Left forelimb (tissue), 1 donor: ENCODE results near the gene RTTN.
"Not testable (repeated sequence)": the region's sequence is repeated elsewhere in the genome, so short reads cannot be mapped to it uniquely, and the experiment has no call there.

Experiments used
- DNase-seq: peaks from one replicate; pipeline ENCODE4 v3.0.0-alpha.2; 2018; ENCODE audit warnings: low spot score

RTTN gene

GRCh38 chr18:69980982-69981804 is 224.3 kb downstream of the RTTN start:
- DNase-seq = no peak

DNA sequence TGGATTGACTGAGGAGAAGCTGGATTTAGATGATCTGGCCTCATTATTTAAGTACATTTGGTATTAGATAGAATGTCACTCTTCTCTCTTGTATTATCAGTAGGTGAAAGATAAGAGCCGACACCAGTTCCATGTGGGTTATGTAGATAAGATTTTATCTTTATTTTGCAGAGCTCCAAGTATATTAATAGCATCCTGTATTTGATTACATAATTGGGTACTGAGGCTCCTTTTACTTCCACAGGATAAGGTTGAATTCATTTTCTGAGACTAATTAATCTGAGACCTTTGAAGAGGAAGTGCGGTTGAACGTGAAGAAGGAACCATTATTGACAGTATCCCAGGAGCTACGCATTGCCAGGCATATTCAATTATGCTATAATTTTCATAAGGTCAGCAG is 225.0 kb downstream of the RTTN start:
- no peak for DNase-seq

DNA sequence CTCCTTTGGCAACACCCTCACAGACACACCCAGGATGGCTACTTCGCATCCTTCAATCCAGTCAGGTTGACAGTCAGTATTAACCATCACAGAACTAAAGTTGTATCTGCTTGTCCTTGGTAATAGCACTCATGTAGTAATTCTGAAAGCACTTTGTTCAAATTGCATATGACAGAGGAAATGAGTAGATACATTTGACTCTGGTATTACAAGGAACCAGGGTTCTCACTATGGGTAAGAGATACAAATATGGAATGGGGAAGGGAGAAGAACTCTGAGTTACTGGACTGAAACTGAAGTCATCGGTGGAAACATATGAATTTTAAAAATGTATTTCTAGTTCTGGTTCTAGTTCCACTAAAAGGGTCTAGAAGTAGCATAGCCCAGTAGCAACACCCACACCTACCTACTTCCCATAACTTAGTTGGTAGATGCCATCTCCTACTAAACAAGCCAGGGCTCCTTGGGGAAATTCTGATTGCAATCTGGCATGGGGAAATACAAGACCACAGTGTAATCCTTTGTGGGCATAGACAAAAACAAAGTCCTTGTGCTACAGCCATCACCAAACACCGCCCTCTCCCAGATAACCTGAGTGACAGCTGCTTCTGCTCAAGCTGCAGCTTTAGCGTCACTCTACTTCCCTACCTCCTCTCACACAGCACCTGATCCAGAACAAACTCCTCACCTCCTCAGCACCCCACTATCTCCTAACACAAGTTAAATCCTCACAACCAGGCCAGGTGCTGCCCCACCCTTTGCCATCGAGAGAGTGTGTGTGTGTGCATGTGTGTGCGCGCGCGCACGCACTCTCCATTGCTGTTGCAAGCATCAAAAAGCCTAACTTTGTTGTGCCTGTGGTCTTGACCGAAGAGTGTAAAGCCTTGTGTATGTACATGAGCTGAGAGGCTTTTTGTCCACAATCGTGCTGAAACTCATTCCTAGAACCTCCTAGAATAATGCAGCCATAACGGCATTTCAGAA is 226.5 kb downstream of the RTTN start:
- DNase-seq = no peak

DNA sequence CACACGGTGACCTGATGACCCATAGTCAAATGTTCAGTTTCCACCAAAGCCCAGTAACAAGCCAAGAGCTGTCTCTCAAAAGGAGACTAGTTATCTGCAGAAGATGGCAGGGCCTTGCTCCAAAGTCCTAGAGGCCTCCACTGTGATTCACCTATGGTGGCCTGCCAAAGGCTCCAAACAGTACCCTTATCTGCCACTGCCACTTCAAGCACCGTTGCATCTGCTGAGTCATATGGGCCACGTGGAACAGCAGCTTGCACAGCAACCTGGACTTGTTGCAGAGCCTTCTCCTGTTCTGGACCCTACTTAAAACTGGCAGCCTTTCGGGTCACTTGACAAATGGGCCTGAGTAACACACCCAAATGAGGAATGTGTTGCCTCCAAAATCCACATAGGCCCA is 230.2 kb downstream of the RTTN start:
- not testable (repeated sequence) for DNase-seq

DNA sequence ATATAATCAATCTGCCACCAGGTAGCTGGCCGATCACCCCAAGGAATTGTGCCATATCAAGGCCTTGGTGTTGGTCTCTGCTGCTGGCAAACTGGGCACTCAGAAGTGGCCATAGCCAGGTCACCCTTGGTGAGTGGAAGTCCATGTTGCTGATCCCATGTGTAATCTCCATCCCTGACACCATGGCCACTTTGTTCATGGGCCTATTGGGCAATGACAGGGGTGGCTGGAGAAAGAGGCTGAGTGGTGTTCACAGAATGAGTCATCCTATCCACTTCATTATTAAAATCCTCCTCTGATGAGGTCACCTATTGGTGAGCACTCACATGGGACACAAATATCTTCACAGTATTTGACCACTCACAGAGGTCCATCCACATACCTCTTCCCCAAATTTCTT is 231.1 kb downstream of the RTTN start:
- DNase-seq = no peak

GRCh38 chr18:69969491-69969890 is 236.0 kb downstream of the RTTN start:
- no peak for DNase-seq

GRCh38 chr18:69968039-69968438 is 237.4 kb downstream of the RTTN start:
- DNase-seq = no peak

GRCh38 chr18:69963196-69963595 is 242.3 kb downstream of the RTTN start:
- no peak for DNase-seq

DNA sequence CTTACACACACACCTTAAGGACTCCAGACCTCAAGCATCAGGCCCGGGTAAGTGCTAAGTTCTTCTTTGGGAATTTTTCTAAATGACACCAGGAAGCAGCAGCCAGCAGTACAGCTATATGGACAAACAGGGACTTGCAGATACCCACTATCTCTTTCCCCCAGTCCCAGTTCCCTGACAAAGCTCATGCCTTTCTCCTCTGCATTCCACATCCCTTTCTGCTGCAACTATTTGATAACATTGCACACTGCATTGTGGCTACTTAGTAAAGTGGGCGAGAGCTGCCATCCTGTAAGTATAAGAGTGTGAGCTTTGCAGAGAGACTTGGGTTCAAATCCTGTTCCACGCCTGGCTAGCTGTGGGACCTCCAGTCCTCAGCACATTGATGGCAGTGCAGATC is 243.8 kb downstream of the RTTN start:
- no peak for DNase-seq

DNA sequence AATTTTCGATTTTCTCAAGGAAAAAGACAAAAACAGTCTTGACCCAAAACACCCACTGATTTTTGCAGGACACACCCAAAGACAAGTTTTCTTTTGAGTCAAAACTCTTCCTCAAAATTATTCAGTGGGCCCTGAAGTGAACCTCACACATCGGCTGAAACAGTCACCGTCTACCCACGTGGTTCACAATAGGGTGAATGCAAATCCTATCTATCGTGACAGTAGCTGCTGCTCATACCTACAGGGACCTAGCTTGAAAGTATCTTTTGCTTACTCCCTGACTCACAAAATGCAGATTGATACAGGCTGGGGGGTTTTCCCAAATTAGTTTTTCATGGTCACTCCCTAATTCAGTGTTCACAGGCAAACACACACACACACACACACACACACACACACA is 247.1 kb downstream of the RTTN start:
- no peak for DNase-seq

DNA sequence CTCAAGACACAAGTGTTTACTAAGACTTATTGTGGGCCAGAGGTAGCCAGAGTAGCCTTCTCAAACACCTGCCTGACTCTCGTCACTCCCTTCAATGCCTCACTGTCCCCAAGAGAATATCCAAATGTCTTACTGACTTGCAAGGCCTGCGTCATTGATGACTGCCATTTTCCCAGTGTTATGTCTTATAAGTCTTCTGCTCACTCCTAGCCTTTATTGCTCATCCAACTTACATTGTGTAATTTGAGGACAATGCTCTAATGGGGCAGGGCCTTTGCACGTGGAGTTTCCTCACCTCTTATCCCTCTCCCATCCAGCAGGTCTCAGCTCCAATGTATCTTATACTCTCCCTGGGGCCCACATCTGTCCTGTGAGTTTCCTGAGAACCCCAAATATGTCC is 247.7 kb downstream of the RTTN start:
- no peak for DNase-seq

GRCh38 chr18:69956665-69957620 is 248.5 kb downstream of the RTTN start:
- no peak for DNase-seq

GRCh38 chr18:69956057-69956456 is 249.4 kb downstream of the RTTN start:
- no peak for DNase-seq

GRCh38 chr18:69954719-69955480 is 250.6 kb downstream of the RTTN start:
- no peak for DNase-seq

GRCh38 chr18:69953191-69953590 is 252.3 kb downstream of the RTTN start:
- DNase-seq = no peak
